ENCODE results near the gene TGFB1.
"Not testable (repeated sequence)": the region's sequence is repeated elsewhere in the genome, so short reads cannot be mapped to it uniquely, and the experiment has no call there.

The TGFB1 gene

DNA sequence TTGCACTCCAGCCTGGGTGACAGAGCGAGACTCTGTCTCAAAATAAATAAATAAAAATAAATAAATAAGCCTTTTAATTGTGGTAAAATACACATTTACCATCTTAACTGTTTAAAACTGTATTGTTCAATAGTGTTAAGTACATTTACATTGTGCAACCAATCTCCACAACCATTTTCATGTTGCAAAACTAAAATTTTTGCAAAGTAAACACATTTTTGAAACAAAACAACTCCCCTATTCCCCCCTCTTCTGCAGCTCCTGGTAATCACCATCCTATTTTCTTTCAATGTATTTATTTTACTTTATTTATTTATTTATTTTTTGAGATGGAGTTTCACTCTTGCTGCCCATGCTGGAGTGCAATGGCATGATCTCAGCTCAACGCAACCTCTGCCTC lies 16.0 kb upstream of the TGFB1 start:
- DNase-seq (ENCODE audit: low spot score) = no peak

DNA sequence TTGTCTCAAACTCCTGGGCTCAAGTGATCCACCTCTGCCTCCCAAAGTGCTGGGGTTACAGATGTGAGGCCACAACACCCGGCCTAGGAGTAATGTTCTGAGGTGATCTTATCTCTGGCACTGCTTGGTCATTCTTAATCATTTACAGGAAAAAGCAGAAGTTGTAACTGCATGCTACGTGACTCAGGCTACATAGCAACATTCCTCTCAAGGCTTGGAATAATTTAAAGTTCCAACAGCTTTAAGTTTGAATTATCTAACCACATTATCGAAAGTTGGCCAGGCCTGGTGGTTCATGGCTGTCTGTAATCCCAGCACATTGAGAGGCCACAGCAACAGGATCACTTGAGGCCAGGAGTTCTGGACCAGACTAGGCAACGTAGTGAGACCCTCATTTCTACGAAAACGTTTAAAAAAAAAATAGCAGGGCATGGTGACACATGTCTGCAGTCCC lies 14.2 kb upstream of the TGFB1 start:
- no peak for DNase-seq (ENCODE audit: low spot score)

GRCh38 chr19:41366089-41366488 lies 12.4 kb upstream of the TGFB1 start:
- DNase-seq (ENCODE audit: low spot score) = no peak

GRCh38 chr19:41364524-41365391 lies 11.0 kb upstream of the TGFB1 start:
- no peak for DNase-seq (ENCODE audit: low spot score)

DNA sequence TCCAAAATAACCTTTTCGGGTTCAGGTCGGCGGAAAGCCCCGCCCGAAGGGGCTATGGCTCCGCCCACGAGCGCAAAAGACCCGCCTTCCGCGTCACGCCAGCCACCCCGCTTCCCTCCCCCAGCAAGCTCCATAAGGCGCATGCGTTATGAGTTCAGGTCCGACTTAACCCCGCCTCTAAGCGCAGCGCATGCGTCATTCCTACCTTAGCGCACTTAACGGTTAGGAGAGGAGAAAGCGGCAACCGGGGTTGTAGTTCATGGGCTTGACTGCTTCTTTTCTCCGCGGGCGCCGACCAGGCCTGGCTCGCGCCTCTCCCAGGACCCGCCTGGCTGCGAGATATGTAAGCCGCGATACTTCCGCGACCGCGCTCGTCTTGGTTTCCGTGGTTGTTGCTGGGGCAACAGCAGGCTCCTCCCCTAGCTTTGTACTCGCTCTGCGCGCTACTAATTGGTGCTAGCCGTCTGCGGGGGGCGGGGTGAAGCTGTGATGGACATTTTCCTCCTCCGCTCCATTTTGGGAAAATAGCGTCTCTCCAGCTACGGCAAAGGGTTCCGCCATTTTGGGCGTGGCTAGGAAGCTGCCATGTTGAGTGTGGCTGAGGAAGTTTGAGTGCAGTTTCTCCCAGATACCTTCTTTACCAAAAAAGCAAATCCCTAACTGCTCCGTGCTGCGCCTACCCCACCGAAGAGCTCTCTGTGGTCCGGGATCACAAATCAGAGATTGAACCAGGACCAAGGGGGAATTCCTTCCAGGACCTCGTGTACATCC lies 10.2 kb upstream of the TGFB1 start, which contains the start of gene B9D2:
Gene B9D2 (minus strand): TSS at position 397 of the 771 bp plus-strand sequence. CDS start 630 bp downstream, outside the sequence.
- peak; percentile 97 for DNase-seq (ENCODE audit: low spot score)

DNA sequence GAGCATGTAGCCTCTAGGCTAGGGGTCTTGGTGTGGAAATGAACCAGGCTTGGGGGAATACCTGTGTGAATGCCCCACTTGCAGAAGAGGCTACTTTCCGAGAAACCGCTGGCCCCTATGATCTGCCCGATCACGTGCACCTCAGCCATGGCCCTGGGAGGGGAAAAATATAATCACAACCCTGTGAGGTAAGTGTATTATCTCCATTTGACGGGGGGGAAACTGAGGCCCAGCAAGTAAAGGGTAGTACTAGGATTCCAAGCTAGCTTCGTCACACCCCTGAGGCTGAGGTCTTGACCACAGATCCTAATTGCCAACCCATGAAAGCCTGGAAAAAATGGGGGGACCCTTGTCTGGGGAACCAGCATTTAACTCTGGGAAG lies 9.6 kb upstream of the TGFB1 start:
- no peak for DNase-seq (ENCODE audit: low spot score)

- no peak for DNase-seq (ENCODE audit: low spot score)
Observed at GRCh38 chr19:41362143-41362847, 8.6 kb upstream of the TGFB1 start.

- DNase-seq (ENCODE audit: low spot score) = no peak
Observed at GRCh38 chr19:41359741-41360140, 6.0 kb upstream of the TGFB1 start.

- no peak for DNase-seq (ENCODE audit: low spot score)
Observed at GRCh38 chr19:41357746-41358145, 4.0 kb upstream of the TGFB1 start.

DNA sequence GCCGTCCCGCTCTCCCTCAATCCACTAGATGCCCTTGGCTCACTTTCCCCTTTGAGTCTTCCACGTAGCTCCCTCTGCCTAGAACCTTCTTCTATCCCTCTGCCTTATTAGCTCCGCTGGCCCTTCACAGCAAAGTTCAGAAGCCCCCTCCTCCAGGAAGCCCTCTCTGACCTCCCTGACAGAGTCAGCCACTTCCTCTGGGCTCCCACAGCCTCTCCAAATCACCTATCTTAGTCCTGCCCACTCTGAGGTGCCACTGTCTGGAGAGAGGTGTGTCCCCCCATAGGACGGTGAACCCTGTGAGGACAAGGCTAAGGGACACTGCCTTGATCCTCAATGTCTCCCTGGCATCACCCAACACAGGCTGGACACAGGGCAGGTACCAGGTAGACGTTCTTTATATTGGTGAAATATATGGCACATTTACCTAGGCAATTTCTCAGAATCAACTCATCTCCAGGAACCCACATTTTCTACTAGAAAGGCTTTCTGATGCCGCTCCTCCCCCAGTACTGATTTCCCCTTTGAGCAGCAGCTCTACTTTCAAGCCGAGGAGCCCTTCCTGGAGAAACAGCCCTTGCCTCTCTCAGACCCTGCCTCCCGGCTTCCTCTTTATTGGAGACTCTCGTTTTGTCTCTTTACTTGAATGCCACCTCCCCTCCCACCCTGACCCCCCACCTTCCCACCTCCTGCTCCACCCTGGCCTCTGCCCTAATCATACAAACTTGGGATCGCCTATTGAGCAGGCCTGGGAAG lies 3.4 kb upstream of the TGFB1 start:
- no peak for DNase-seq (ENCODE audit: low spot score)

GRCh38 chr19:41355802-41356201 lies 2.1 kb upstream of the TGFB1 start:
- DNase-seq (ENCODE audit: low spot score) = no peak

DNA sequence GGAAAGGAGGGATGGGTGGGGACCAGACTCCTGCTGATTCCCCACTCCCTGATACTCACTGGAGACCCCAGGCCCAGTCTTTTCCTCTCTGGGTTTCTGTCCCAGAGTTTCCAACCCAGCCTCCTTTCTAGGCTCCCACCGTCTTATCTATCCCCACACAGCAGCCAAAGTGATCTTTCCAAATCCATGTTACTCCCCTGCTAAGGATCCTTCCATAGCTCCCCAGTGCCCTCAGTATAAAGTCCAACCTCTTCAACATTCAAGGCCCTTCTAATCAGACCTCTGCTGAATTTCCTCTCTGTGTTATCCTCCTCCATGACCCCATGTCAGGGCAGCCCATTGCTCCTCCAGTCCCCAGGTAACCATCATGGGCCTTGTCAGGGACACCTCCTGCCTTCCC lies 1.3 kb upstream of the TGFB1 start:
- no peak for DNase-seq (ENCODE audit: low spot score)

GRCh38 chr19:41354343-41354953 lies 726 bp upstream of the TGFB1 start:
- DNase-seq (ENCODE audit: low spot score) = no peak

DNA sequence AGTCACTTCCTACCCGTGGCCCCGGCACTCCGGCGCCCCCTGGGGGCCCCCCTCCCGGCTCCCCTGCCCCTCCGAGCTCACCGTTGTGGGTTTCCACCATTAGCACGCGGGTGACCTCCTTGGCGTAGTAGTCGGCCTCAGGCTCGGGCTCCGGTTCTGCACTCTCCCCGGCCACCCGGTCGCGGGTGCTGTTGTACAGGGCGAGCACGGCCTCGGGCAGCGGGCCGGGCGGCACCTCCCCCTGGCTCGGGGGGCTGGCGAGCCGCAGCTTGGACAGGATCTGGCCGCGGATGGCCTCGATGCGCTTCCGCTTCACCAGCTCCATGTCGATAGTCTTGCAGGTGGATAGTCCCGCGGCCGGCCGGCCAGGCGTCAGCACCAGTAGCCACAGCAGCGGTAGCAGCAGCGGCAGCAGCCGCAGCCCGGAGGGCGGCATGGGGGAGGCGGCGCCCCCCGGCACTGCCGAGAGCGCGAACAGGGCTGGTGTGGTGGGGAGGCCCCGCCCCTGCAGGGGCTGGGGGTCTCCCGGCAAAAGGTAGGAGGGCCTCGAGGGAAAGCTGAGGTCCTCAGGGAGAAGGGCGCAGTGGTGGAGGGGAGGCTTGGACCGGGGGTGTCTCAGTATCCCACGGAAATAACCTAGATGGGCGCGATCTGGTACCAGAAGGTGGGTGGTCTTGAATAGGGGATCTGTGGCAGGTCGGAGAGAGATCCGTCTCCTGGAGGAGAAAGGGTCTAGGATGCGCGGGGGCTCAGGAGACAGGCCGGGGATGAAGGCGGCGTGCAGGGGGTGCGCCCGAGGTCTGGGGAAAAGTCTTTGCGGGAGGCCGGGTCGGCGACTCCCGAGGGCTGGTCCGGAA lies 885 bp downstream of the TGFB1 start:
- DNase-seq (ENCODE audit: low spot score) = peak; percentile 80

- no peak for DNase-seq (ENCODE audit: low spot score)
Observed at GRCh38 chr19:41352279-41352608, 1.5 kb downstream of the TGFB1 start.

- DNase-seq (ENCODE audit: low spot score) = peak; percentile 61
Observed at GRCh38 chr19:41351339-41352245, 2.1 kb downstream of the TGFB1 start.

GRCh38 chr19:41350735-41351338 lies 2.9 kb downstream of the TGFB1 start:
- DNase-seq (ENCODE audit: low spot score) = no peak

DNA sequence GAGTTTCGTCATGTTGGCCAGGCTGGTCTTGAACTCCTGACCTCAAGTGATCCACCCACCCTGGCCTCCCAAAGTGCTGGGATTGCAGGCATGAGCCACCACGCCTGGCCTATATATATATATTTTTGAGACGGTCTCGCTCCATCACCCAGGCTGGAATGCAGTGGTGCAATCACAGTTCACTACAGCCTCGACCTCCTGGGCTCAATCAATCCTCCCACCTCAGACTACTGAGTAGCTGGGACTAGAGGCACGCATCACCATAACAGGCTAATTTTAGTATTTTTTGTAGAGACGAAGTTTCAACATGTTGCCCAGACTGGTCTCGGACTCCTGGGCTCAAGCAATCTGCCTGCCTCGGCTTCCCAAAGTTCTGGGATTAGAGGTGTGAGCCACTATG lies 6.8 kb downstream of the TGFB1 start:
- not testable (repeated sequence) for DNase-seq (ENCODE audit: low spot score)

GRCh38 chr19:41344162-41344561 lies 9.6 kb downstream of the TGFB1 start:
- no peak for DNase-seq (ENCODE audit: low spot score)
